PC-3 (cell line): ENCODE data around the gene PDLIM1. TPM values are rescaled to one million over a fixed set of nuclear protein-coding genes. Genes with fewer than 3 reads are reported as not detected.

Experiments
- ATAC-seq: fragments of 200-7000 bp; cut with Tn5 transposase; 2 replicates; pipeline ENCODE4 v1.9.1; 2020; ENCODE audit warnings: mild to moderate bottlenecking, moderate library complexity
- BruUV-seq: library from RNA; stranded (reverse); fragments of 400-500 nt; replicated peaks from 2 replicates; lab custom pipeline; 2021; lab: Mats Ljungman, UMichigan
- CTCF ChIA-PET: fragments of 300-600 bp; sonication (Branson Sonifier 250); formaldehyde crosslinking; loops from one replicate; lab custom pipeline; 2022; ENCODE audit warnings: antibody characterized with exemption; lab: Charles Lee
- POLR2A ChIA-PET: fragments of 300-600 bp; sonication (Branson Sonifier 250); formaldehyde crosslinking; loops from one replicate; lab custom pipeline; 2022; ENCODE audit warnings: antibody characterized with exemption; ENCODE audit not compliant: unreplicated experiment; lab: Charles Lee
- DNase-seq: peaks from one replicate; pipeline ENCODE4 v3.0.0-alpha.2; 2015
- H2AFZ ChIP-seq: fragments of 300-600 bp; sonication (generic); 2 replicates; pipeline ENCODE4 v1.6.0; 2016; ENCODE audit warnings: antibody characterized with exemption, low read length
- H3F3A ChIP-seq: fragments of 300-600 bp; sonication (generic); one replicate; pipeline ENCODE4 v1.6.0; 2017; ENCODE audit warnings: antibody characterized with exemption, low read length, control low read depth, mild to moderate bottlenecking; ENCODE audit not compliant: unreplicated experiment
- H3K27ac ChIP-seq: fragments of 300-600 bp; sonication (generic); 2 replicates; pipeline ENCODE4 v1.5.1; 2016; ENCODE audit warnings: mild to moderate bottlenecking, low read length
- H3K27me3 ChIP-seq: fragments of 300-600 bp; sonication (generic); 2 replicates; pipeline ENCODE4 v1.6.1; 2016; ENCODE audit warnings: low read length, mixed read lengths
- H3K36me3 ChIP-seq: fragments of 300-600 bp; sonication (generic); 2 replicates; pipeline ENCODE4 v1.6.1; 2016; ENCODE audit warnings: low read depth, mixed run types, low read length, mixed read lengths
- H3K4me1 ChIP-seq: fragments of 300-600 bp; sonication (generic); 2 replicates; pipeline ENCODE4 v1.5.1; 2016; ENCODE audit warnings: low read length; ENCODE audit not compliant: insufficient read depth
- H3K4me2 ChIP-seq: fragments of 300-600 bp; sonication (generic); 2 replicates; pipeline ENCODE4 v1.6.0; 2016; ENCODE audit warnings: low read length
- H3K4me3 ChIP-seq: fragments of 300-600 bp; sonication (generic); 2 replicates; pipeline ENCODE4 v1.5.1; 2016; ENCODE audit warnings: mild to moderate bottlenecking, low read length, mixed read lengths
- H3K79me2 ChIP-seq: fragments of 300-600 bp; sonication (generic); 2 replicates; pipeline ENCODE4 v1.6.1; 2017; ENCODE audit warnings: low read length, mixed read lengths
- H3K9ac ChIP-seq: fragments of 300-600 bp; sonication (generic); 2 replicates; pipeline ENCODE4 v1.6.0; 2016; ENCODE audit warnings: mild to moderate bottlenecking, low read length
- H3K9me2 ChIP-seq: fragments of 300-600 bp; sonication (generic); replicated peaks from 2 replicates; pipeline ENCODE4 v1.6.1; 2016; ENCODE audit warnings: mixed run types, low read length, mixed read lengths
- H3K9me3 ChIP-seq: fragments of 300-600 bp; sonication (generic); 2 replicates; pipeline ENCODE4 v1.6.1; 2016; ENCODE audit warnings: low read length, mixed read lengths
- H4K20me1 ChIP-seq: fragments of 300-600 bp; sonication (generic); 2 replicates; pipeline ENCODE4 v1.6.1; 2016; ENCODE audit warnings: low read length, mixed read lengths
- CTCF ChIP-seq: fragments of 300-600 bp; sonication (generic); conservative IDR thresholded peaks from 2 replicates; pipeline ENCODE4 v1.5.1; 2017; ENCODE audit warnings: antibody characterized with exemption, low read depth, mild to moderate bottlenecking, low read length
- EZH2 ChIP-seq: fragments of 300-600 bp; sonication (generic); IDR thresholded peaks from one replicate; pipeline ENCODE4 v1.6.1; 2017; ENCODE audit warnings: antibody characterized with exemption, mild to moderate bottlenecking, low read length; ENCODE audit not compliant: unreplicated experiment
- EZH2phosphoT487 ChIP-seq: fragments of 300-600 bp; sonication (generic); IDR thresholded peaks from 2 replicates; pipeline ENCODE4 v1.6.1; 2018; ENCODE audit warnings: mild to moderate bottlenecking, antibody characterized with exemption, low read length, borderline replicate concordance
- intact Hi-C: fragments of 100-400 bp; cut with micrococcal nuclease; formaldehyde crosslinking; loops from 2 replicates; pipeline ENCODE4 v1.9.0; 2023
- total RNA-seq: library from RNA; depleted of rRNA; stranded (reverse); fragments of >200 nt; gene quantifications from 2 replicates; pipeline ENCODE4 v1.2.3, GENCODE V29; 2014

Gene PDLIM1
- total RNA-seq, 1 experiment from 2014 or later: 28.2 TPM

GRCh38 chr10:95248989-95249388 is 41.8 kb downstream of the PDLIM1 start:
- Histone ChIP-seq H3K36me3 (peaks cover 20% of the 10 kb centered on the region; the same call in 1 of the 2 replicates), H4K20me1 (no peaks in the 10 kb centered on the region), H3K4me3 (no peak overlapping the region), H3K9me2 (no peaks in the 10 kb centered on the region), H3K27me3 (no peaks in the 10 kb centered on the region), H3K79me2 (peaks cover 29% of the 10 kb centered on the region), H3K9ac (no peak overlapping the region), H3K4me2 (no peak overlapping the region), H3K4me1 (peaks cover 17% of the 10 kb centered on the region), H3F3A (no peaks in the 10 kb centered on the region), H3K27ac (no peak overlapping the region), H3K9me3 (no peaks in the 10 kb centered on the region), H2AFZ (no peak overlapping the region)
- ATAC-seq (no peak), DNase-seq (no peak)
- BruUV-seq: no TSS peak
- TF ChIP-seq EZH2phosphoT487 (no peak), CTCF (no peak), EZH2 (no peak)
- intact Hi-C loops: loop anchor here (5.0 to 10.0 kb wide), 2 partner anchors 38 to 64 kb away; no protein-coding TSS in a partner anchor
- POLR2A ChIA-PET: no interaction called here
- CTCF ChIA-PET: no interaction called here

- ATAC-seq: no peak
- no peaks in the 10 kb centered on the region for H3F3A ChIP-seq
- H3K79me2 ChIP-seq: peaks cover 21% of the 10 kb centered on the region
- no peak overlapping the region for H3K9ac ChIP-seq
- peaks cover 26% of the 10 kb centered on the region; the same call in 1 of the 2 replicates for H3K36me3 ChIP-seq
- CTCF ChIA-PET: no interaction called here
- no peak overlapping the region for H2AFZ ChIP-seq
- no peaks in the 10 kb centered on the region for H3K27me3 ChIP-seq
- H3K4me3 ChIP-seq: no peak overlapping the region
- no peak for TF ChIP-seq EZH2
- no peak for TF ChIP-seq CTCF
- TF ChIP-seq EZH2phosphoT487: no peak
- H3K4me2 ChIP-seq: no peak overlapping the region
- intact Hi-C loops: loop anchor here (5.0 to 10.0 kb wide), 2 partner anchors 39 to 63 kb away; no protein-coding TSS in a partner anchor
- POLR2A ChIA-PET: no interaction called here
- H3K9me3 ChIP-seq: no peaks in the 10 kb centered on the region
- peaks cover 22% of the 10 kb centered on the region for H3K4me1 ChIP-seq
- no peak overlapping the region for H3K27ac ChIP-seq
- no peaks in the 10 kb centered on the region for H3K9me2 ChIP-seq
- BruUV-seq: no TSS peak
- H4K20me1 ChIP-seq: no peaks in the 10 kb centered on the region
- DNase-seq: no peak
Observed at GRCh38 chr10:95247881-95248583, 42.8 kb downstream of the PDLIM1 start.

DNA sequence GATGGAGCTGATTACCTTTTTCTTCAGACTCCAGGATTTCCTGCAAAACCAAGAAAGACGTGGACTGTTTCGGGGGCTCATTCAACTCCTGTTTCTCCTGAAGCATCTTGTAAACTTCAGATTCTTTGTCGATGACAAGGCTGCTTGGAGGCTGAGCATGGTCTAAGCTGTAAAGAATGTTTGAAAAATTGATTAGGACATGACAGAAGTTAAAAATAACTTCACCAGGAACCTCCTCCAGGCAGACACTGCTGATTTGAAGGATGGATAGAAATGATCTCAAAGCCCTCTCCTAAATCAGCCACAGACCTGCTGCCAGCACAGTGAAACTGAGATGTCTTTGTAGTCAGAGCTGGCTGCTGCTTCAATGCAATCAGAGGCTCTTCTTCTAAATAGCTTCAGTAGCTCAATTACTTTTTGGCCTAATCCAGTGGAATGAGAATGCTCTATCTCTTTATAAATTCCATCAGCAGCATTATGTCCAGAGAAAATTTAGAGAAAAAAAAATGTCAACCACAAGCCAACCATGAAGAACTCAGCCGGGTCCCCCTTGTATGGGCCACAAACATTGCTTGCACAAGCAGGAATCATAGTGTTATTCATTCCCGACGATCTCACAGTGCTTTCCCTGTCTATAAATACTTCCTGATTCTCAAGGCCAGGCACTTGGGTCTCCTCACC is 43.5 kb downstream of the PDLIM1 start:
- Histone ChIP-seq H3K4me2 (no peak overlapping the region), H3K9me2 (no peaks in the 10 kb centered on the region), H3K9ac (no peak overlapping the region), H3K4me1 (peaks cover 25% of the 10 kb centered on the region), H3K27ac (no peak overlapping the region), H3F3A (no peaks in the 10 kb centered on the region), H3K9me3 (no peaks in the 10 kb centered on the region), H3K4me3 (no peak overlapping the region), H3K27me3 (no peaks in the 10 kb centered on the region), H4K20me1 (no peaks in the 10 kb centered on the region), H2AFZ (no peak overlapping the region), H3K79me2 (peaks cover 14% of the 10 kb centered on the region), H3K36me3 (peaks cover 26% of the 10 kb centered on the region; the same call in 1 of the 2 replicates)
- no TSS peak for BruUV-seq
- peak; percentile 41 for DNase-seq
- TF ChIP-seq EZH2: no peak
- no peak for TF ChIP-seq EZH2phosphoT487
- TF ChIP-seq CTCF: no peak
- POLR2A ChIA-PET: no interaction called here
- intact Hi-C loops: loop anchor here (5.0 to 10.0 kb wide), 2 partner anchors 40 to 63 kb away; no protein-coding TSS in a partner anchor
- peak; percentile 25 for ATAC-seq
- CTCF ChIA-PET: interaction anchor here (0.6 to 1.1 kb wide), 3 partner anchors 45 to 116 kb away, joined by 3 to 7 read pairs (median 4); no protein-coding TSS in a partner anchor
